H54 (cell line): Measurements from ENCODE around the gene CD46.

Source experiments
- DNase-seq: peaks from one replicate; pipeline ENCODE4 v3.0.0; 2011; ENCODE audit warnings: low spot score, mixed read lengths; ENCODE audit not compliant: insufficient read length
- FAIRE-seq: peaks from 3 replicates; lab custom pipeline; 2011; peaks lifted over from hg19 to GRCh38; lab: Jason Lieb, UNC
- POLR2A ChIP-seq: IDR thresholded peaks from 2 replicates; pipeline ENCODE4 v1.6.1; 2011; ENCODE audit warnings: low read depth, mild to moderate bottlenecking, low read length

CD46 gene

GRCh38 chr1:207820568-207821463, 69.0 kb downstream of the CD46 start:
- DNase-seq = no peak
- no peak for FAIRE-seq
- no peak for TF ChIP-seq POLR2A

GRCh38 chr1:207821464-207822045, 69.7 kb downstream of the CD46 start:
- FAIRE-seq (no peak), DNase-seq (no peak)
- no peak for TF ChIP-seq POLR2A

- no peak for TF ChIP-seq POLR2A
- FAIRE-seq (no peak), DNase-seq (no peak)
Observed at GRCh38 chr1:207822124-207822601, 70.3 kb downstream of the CD46 start.

- DNase-seq = peak; percentile 48
- FAIRE-seq = no peak
- TF ChIP-seq POLR2A = no peak
Observed at GRCh38 chr1:207822602-207823451, 71.0 kb downstream of the CD46 start.

- DNase-seq = no peak
- no peak for FAIRE-seq
- TF ChIP-seq POLR2A = no peak
Observed at GRCh38 chr1:207823531-207823879, 71.7 kb downstream of the CD46 start.

GRCh38 chr1:207823880-207824566, 72.2 kb downstream of the CD46 start:
- no peak for FAIRE-seq
- no peak for TF ChIP-seq POLR2A
- peak; percentile 52 for DNase-seq

- FAIRE-seq = no peak
- TF ChIP-seq POLR2A = no peak
- no peak for DNase-seq
Observed at GRCh38 chr1:207824691-207825408, 73.0 kb downstream of the CD46 start.

- no peak for DNase-seq
- no peak for TF ChIP-seq POLR2A
- no peak for FAIRE-seq
Observed at GRCh38 chr1:207825409-207825695, 73.5 kb downstream of the CD46 start.

- TF ChIP-seq POLR2A = no peak
- FAIRE-seq (no peak), DNase-seq (no peak)
Observed at GRCh38 chr1:207825719-207826556, 74.1 kb downstream of the CD46 start.

- TF ChIP-seq POLR2A = no peak
- DNase-seq (no peak), FAIRE-seq (no peak)
Observed at GRCh38 chr1:207826557-207827487, 75.0 kb downstream of the CD46 start.

GRCh38 chr1:207827488-207827830, 75.6 kb downstream of the CD46 start:
- FAIRE-seq (no peak), DNase-seq (no peak)
- TF ChIP-seq POLR2A = no peak
